HG03575 (cell line): ENCODE measurements around the gene BCL2L13.
"Not testable (repeated sequence)": the region's sequence is repeated elsewhere in the genome, so short reads cannot be mapped to it uniquely, and the experiment has no call there.

ENCODE experiments used
- ATAC-seq: cut with Tn5 transposase; IDR thresholded peaks from one replicate; pipeline ENCODE4 v1.9.1; 2021; ENCODE audit not compliant: unreplicated experiment, insufficient number of reproducible peaks, low FRiP score; ENCODE audit errors: extremely low read depth

BCL2L13 gene

GRCh38 chr22:17633217-17633997 lies 5.2 kb upstream of the BCL2L13 start:
- no peak for ATAC-seq

GRCh38 chr22:17633998-17634323 lies 4.6 kb upstream of the BCL2L13 start:
- ATAC-seq = no peak

DNA sequence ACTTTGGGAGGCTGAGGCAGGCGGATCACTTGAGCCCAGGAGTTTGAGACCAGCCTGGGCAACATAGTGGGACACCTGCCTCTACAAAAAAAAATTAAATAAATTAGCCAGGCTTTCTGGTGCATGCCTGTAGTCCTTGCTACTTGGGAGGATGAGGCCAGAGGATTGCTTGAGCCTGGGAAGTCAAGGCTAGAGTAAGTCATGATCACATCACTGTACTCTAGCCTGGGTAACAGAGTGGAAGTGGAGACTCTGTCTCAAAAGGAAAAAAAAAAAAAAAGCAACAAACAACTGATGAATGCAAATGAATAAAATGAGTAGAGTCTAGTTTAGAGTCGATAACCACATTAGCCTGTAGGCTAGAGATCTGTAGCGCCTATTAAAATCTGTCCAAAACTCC lies 3.9 kb upstream of the BCL2L13 start:
- no peak for ATAC-seq

- ATAC-seq = not testable (repeated sequence)
Observed at GRCh38 chr22:17636850-17637249, 1.7 kb upstream of the BCL2L13 start.

- ATAC-seq = no peak
Observed at GRCh38 chr22:17637490-17638181, 921 bp upstream of the BCL2L13 start.

GRCh38 chr22:17638182-17638431 lies 450 bp upstream of the BCL2L13 start:
- no peak for ATAC-seq

DNA sequence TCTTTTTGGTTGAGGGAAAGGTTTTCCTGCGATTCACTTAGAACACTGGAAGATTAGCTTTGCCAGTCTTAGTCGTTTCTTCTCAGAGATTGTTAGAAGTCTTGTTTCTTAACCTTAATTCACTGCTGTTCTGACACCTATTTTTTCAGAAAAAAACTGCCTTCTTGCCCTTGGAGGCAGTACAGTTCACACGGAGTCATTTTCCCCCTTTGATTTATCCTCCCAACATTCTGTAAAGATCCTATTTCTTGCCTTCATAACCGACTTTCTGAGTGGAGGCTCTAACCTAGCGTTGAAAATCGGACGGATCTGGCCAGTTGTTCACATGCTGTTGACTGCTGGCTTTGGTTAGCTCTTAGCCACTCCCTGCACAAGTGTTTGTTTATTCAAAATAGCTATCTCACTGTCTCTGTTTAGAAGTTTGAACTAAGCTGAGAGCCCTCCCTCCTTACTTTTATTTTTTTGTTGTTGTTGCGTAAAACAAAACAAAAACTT lies 737 bp downstream of the BCL2L13 start:
- no peak for ATAC-seq

- ATAC-seq = no peak
Observed at GRCh38 chr22:17641269-17641668, 2.7 kb downstream of the BCL2L13 start.

DNA sequence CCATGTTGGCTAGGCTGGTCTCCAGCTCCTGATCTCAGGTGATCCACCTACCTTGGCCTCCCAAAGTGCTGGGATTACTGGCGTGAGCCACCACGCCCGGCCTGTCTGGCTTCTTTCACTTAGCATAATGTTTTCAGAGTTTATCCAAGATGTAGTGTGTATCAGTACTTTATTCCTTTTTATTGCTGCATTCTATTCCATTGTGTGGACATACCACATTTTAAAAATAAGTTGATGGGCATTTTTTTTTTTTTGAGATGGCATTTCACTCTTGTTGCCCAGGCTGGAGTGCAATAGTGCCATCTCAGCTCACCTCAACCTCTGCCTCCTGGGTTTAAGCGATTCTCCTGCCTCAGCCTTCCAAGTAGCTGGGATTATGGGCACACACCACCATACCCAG lies 3.8 kb downstream of the BCL2L13 start:
- ATAC-seq = not testable (repeated sequence)

GRCh38 chr22:17647452-17647851 lies 8.9 kb downstream of the BCL2L13 start:
- no peak for ATAC-seq

DNA sequence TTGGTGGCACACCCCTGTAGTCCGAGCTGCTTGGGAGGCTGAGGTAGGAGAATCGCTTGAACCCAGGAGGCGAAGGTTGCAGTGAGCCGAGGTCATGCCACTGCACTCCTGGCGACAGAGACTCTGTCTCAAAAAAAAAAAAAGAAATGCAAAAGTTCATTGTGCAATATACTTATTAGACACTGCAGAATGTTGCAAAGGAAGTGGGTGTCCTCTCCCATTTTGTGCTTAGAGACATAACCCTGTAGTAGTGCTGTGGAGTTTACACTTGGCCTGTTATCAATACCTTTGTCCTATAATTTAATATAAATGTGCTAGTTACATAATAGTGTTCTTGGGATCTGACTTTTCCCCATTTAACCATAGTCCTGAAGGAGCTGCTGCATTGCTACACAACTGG lies 9.4 kb downstream of the BCL2L13 start:
- no peak for ATAC-seq

GRCh38 chr22:17648569-17648968 lies 10.0 kb downstream of the BCL2L13 start:
- ATAC-seq = no peak

DNA sequence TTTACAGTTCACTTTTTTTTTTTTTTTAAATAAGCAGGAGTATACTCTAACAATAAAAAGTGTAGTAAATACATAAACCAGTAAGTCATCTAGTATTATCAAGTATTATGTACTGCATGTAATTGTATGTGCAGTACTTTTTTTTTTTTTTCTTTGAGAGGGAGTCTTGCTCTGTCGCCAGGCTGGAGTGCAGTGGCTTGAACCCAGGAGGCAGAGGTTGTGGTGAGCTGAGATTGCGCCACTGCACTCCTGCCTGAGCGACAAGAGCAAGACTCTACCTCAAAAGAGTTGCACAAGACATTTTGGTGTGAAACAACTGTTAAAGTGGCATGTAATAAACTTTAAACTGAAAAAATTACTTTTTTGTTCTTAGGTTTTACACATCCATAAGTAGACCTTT lies 16.7 kb downstream of the BCL2L13 start:
- no peak for ATAC-seq

- no peak for ATAC-seq
Observed at GRCh38 chr22:17656870-17657395, 18.4 kb downstream of the BCL2L13 start.

- ATAC-seq = no peak
Observed at GRCh38 chr22:17664414-17665055, 26.0 kb downstream of the BCL2L13 start.

DNA sequence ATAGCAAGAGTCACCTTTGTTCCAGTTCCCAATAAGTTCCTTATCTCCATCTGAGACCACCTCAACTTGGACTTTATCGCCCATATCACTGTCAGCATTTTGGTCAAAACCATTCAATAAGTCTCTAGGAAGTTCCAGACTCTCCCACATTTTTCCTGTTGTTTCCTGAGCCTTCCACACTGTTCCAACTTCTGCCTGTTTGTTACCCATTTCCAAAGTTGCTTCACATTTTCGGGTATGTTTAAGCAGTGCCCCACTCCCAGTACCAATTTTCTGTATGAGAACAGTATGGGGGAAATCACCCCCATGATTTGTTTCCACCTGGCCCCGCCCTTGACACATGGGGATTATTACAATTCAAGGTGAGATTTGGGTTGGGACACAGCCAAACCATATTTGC lies 26.7 kb downstream of the BCL2L13 start:
- no peak for ATAC-seq

GRCh38 chr22:17665854-17666253 lies 27.3 kb downstream of the BCL2L13 start:
- no peak for ATAC-seq

- ATAC-seq = not testable (repeated sequence)
Observed at GRCh38 chr22:17671521-17672092, 33.0 kb downstream of the BCL2L13 start.

DNA sequence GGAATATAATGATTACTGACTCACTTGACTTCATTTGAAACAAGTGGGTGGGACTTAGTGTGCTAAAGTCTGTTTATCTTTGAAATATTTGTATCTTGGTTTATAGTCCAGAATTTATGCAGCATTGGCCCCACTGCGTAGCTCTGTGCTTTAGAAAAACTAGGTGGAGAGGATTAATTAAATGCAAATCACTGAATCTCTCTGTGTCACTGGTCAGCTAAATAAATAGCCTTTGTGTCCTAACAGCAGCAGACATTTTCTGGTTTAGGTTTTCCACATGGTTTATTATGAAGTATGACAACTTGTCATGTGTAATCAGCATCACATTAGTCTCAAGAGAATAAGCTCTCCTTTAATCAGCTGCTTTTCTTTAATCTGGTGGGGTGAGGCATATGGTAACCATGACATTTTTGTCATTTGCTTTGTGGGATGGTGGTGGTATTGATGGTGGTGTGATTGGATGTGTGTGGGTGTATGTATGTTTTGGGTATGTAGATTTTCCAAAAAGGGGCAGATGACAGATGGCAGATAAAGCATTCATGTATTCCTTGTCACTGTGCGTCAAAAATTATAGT lies 33.9 kb downstream of the BCL2L13 start:
- no peak for ATAC-seq
